ENCODE results near the gene CDH6.

DNA sequence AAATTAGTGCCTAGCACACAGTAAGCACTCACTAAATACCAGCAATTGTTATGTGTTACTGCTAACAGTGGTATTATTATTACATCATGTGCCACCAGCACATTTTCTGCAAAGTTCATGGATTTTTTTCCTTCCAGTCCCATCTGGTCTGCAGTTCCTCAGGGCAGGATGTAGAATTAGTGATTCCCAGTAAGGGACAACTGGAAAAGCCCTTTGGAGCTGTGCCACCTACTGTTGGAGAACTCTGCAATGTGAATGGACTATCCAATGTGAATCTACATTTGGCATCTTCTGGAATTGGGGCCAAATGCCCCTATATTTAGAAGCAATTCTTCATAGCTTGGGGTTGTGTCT lies 154.0 kb downstream of the CDH6 start:
- TF ChIP-seq, protein P1, sequence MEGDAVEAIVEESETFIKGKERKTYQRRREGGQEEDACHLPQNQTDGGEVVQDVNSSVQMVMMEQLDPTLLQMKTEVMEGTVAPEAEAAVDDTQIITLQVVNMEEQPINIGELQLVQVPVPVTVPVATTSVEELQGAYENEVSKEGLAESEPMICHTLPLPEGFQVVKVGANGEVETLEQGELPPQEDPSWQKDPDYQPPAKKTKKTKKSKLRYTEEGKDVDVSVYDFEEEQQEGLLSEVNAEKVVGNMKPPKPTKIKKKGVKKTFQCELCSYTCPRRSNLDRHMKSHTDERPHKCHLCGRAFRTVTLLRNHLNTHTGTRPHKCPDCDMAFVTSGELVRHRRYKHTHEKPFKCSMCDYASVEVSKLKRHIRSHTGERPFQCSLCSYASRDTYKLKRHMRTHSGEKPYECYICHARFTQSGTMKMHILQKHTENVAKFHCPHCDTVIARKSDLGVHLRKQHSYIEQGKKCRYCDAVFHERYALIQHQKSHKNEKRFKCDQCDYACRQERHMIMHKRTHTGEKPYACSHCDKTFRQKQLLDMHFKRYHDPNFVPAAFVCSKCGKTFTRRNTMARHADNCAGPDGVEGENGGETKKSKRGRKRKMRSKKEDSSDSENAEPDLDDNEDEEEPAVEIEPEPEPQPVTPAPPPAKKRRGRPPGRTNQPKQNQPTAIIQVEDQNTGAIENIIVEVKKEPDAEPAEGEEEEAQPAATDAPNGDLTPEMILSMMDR (IDR thresholded peaks at IDR 0.05) = no peak
- no peak for TF ChIP-seq POLR2A (IDR thresholded peaks at IDR 0.05)

Data from lower leg skin (tissue), 3 donors.